Central memory CD4-positive, alpha-beta T cell (primary cell): Measurements from ENCODE around the gene SDHA.
"Not testable (repeated sequence)": the region's sequence is repeated elsewhere in the genome, so short reads cannot be mapped to it uniquely, and the experiment has no call there.

Experiments used
- DNase-seq: peaks from one replicate; pipeline ENCODE4 v3.0.0; 2022

Gene SDHA

GRCh38 chr5:222951-223715, 5.0 kb downstream of the SDHA start:
- DNase-seq, result not testable (repeated sequence)

- no peak for DNase-seq
Observed at GRCh38 chr5:223791-224190, 5.7 kb downstream of the SDHA start.

GRCh38 chr5:225334-225733, 7.2 kb downstream of the SDHA start:
- DNase-seq, result no peak

GRCh38 chr5:227375-227774, 9.3 kb downstream of the SDHA start:
- not testable (repeated sequence) for DNase-seq

GRCh38 chr5:228886-229285, 10.8 kb downstream of the SDHA start:
- DNase-seq, result no peak

- no peak for DNase-seq
Observed at GRCh38 chr5:230711-231110, 12.6 kb downstream of the SDHA start.

- DNase-seq, result no peak
Observed at GRCh38 chr5:231661-232060, 13.5 kb downstream of the SDHA start.

GRCh38 chr5:233426-233825, 15.3 kb downstream of the SDHA start:
- not testable (repeated sequence) for DNase-seq

- DNase-seq, result no peak
Observed at GRCh38 chr5:234450-234849, 16.3 kb downstream of the SDHA start.

- not testable (repeated sequence) for DNase-seq
Observed at GRCh38 chr5:235527-235926, 17.4 kb downstream of the SDHA start.

- DNase-seq, result not testable (repeated sequence)
Observed at GRCh38 chr5:237931-238330, 19.8 kb downstream of the SDHA start.

GRCh38 chr5:240550-240949, 22.4 kb downstream of the SDHA start:
- not testable (repeated sequence) for DNase-seq

GRCh38 chr5:241045-241669, 23.0 kb downstream of the SDHA start:
- not testable (repeated sequence) for DNase-seq

- DNase-seq, result not testable (repeated sequence)
Observed at GRCh38 chr5:243683-244367, 25.7 kb downstream of the SDHA start.

- DNase-seq, result not testable (repeated sequence)
Observed at GRCh38 chr5:245717-246116, 27.6 kb downstream of the SDHA start.

GRCh38 chr5:250396-250795, 32.3 kb downstream of the SDHA start:
- not testable (repeated sequence) for DNase-seq

GRCh38 chr5:251016-251415, 32.9 kb downstream of the SDHA start:
- DNase-seq, result not testable (repeated sequence)

- not testable (repeated sequence) for DNase-seq
Observed at GRCh38 chr5:251538-251937, 33.4 kb downstream of the SDHA start.

GRCh38 chr5:251975-252374, 33.9 kb downstream of the SDHA start:
- DNase-seq, result not testable (repeated sequence)

- no peak for DNase-seq
Observed at GRCh38 chr5:252546-252945, 34.4 kb downstream of the SDHA start.

GRCh38 chr5:254322-254721, 36.2 kb downstream of the SDHA start:
- not testable (repeated sequence) for DNase-seq

GRCh38 chr5:255116-255515, 37.0 kb downstream of the SDHA start:
- not testable (repeated sequence) for DNase-seq

GRCh38 chr5:256347-256746, 38.2 kb downstream of the SDHA start:
- not testable (repeated sequence) for DNase-seq

- DNase-seq, result no peak
Observed at GRCh38 chr5:257148-257547, 39.0 kb downstream of the SDHA start.
